Cardiac muscle cell (in vitro differentiated cells and primary cell): ENCODE data around the gene ADAM12. TPM values are rescaled to one million over a fixed set of nuclear protein-coding genes. Genes with fewer than 3 reads are reported as not detected.

Experiments
- DNase-seq, 2 donors: peaks; one replicate each; pipeline versions ENCODE4 v3.0.0 to v3.0.0-alpha.2; 2010 to 2017; ENCODE audit warnings: low read depth in 1 of 2, low spot score in 1 of 2
- H3K27ac ChIP-seq: fragments of 200-600 bp; sonication (generic); 2 replicates; pipeline ENCODE4 v1.5.1; 2016
- H3K27me3 ChIP-seq: fragments of 200-600 bp; sonication (generic); 2 replicates; pipeline ENCODE4 v1.6.0; 2016; ENCODE audit warnings: control low read depth
- H3K36me3 ChIP-seq: fragments of 200-600 bp; sonication (generic); 2 replicates; pipeline ENCODE4 v1.5.1; 2016; ENCODE audit warnings: control low read depth
- H3K4me1 ChIP-seq: fragments of 200-600 bp; sonication (generic); 2 replicates; pipeline ENCODE4 v1.8.1; 2017; ENCODE audit warnings: low read depth, mild to moderate bottlenecking, mixed run types
- H3K4me3 ChIP-seq: fragments of 200-600 bp; sonication (generic); 2 replicates; pipeline ENCODE4 v1.5.1; 2016; ENCODE audit warnings: mild to moderate bottlenecking
- H3K9me3 ChIP-seq: fragments of 200-600 bp; sonication (generic); 2 replicates; pipeline ENCODE4 v1.5.1; 2017; ENCODE audit warnings: low read depth, mild to moderate bottlenecking, control low read depth
- polyA plus RNA-seq: library from polyadenylated mRNA; unstranded; fragments of >200 nt; fragmentation: Nextera tagmentation; extraction: Ambion mirVana; gene quantifications from 2 replicates; pipeline ENCODE4 v1.2.1, GENCODE V29; 2016
- total RNA-seq: library from RNA; depleted of rRNA; stranded (reverse); fragments of >200 nt; gene quantifications from 2 replicates; pipeline ENCODE4 v1.2.3, GENCODE V29; 2016
- TF ChIP-seq, protein P1 (sequence below): IDR thresholded peaks from 2 replicates; pipeline ENCODE4 v1.5.1; 2012; ENCODE audit warnings: low read depth, mild to moderate bottlenecking, low read length

Gene ADAM12
- total and polyA plus RNA-seq, 2 experiments from 2014 or later = 0.18 to 1.1 TPM

DNA sequence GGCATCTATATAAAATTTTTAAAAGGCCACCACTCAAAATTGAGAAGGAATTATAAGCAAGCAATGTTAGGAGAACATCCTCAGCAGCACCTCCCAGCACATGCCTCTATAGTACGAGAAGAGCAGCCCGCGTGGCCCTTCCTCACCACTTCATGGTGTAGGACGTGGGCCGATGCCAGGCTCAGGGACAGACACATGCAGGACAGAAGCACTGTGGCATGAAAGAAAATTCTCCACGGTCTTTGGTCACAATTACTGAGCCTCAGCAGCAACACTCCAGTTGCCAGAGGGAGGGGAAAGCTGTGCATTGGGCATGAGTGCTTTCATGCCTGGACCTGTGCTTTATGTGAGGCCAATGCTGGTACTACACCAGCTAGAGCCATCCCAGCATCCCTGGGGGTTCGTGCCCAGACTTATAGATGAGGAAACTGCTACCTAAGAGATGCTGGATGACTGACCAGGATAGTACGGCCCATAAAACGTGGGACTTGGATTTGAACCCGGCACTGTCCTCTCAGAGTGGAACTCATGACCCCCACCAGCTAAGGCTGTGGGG lies 164.7 kb downstream of the ADAM12 start:
- no peaks in the 10 kb centered on the region for H3K9me3 ChIP-seq
- H3K27ac ChIP-seq = no peak overlapping the region
- H3K36me3 ChIP-seq = no peaks in the 10 kb centered on the region
- H3K4me1 ChIP-seq = no peaks in the 10 kb centered on the region
- no peaks in the 10 kb centered on the region for H3K27me3 ChIP-seq
- no peak overlapping the region for H3K4me3 ChIP-seq
- TF ChIP-seq, protein P1, sequence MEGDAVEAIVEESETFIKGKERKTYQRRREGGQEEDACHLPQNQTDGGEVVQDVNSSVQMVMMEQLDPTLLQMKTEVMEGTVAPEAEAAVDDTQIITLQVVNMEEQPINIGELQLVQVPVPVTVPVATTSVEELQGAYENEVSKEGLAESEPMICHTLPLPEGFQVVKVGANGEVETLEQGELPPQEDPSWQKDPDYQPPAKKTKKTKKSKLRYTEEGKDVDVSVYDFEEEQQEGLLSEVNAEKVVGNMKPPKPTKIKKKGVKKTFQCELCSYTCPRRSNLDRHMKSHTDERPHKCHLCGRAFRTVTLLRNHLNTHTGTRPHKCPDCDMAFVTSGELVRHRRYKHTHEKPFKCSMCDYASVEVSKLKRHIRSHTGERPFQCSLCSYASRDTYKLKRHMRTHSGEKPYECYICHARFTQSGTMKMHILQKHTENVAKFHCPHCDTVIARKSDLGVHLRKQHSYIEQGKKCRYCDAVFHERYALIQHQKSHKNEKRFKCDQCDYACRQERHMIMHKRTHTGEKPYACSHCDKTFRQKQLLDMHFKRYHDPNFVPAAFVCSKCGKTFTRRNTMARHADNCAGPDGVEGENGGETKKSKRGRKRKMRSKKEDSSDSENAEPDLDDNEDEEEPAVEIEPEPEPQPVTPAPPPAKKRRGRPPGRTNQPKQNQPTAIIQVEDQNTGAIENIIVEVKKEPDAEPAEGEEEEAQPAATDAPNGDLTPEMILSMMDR = no peak
- no peak for DNase-seq

DNA sequence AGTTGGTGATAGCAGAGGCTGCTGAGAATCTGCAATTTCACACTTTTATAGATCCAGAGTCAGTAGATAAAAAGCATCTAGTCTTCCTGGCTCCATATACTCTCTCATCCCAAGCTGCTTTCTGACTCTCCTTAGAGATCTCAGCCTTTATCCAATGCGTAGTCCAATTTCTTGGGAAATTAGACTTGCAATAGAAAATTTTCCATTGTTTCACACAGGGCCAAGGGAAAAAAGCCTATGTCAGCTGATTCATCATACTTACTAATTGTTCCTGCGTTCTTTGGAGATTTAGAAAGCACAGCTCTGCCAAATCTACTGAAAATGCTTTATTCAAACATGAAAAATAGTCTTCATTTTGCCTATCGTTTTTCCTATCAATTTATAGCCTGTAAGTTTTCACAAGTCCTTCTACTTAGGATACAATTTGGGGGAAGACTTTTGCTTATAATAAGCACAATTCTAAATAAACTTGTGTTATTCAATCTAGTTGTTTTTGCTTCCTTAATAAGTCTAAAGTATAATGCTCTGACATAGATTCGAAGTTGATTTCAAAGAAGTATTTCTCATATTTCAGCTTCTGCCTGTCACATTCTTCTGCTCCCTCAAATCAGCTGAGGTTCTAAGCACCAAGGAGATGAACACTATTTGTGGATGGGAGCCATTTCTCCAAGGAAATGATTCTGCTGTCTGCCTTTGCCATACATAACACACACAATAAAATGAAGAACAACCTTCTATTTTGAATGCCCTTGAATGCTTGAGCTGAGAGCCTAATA lies 165.4 kb downstream of the ADAM12 start:
- Histone ChIP-seq H3K4me1 (no peaks in the 10 kb centered on the region), H3K9me3 (no peaks in the 10 kb centered on the region), H3K27ac (no peak overlapping the region), H3K27me3 (no peaks in the 10 kb centered on the region), H3K36me3 (no peaks in the 10 kb centered on the region), H3K4me3 (no peak overlapping the region)
- peak in 1 of 2 donors; percentile 56 for DNase-seq
- TF ChIP-seq, protein P1 = no peak

DNA sequence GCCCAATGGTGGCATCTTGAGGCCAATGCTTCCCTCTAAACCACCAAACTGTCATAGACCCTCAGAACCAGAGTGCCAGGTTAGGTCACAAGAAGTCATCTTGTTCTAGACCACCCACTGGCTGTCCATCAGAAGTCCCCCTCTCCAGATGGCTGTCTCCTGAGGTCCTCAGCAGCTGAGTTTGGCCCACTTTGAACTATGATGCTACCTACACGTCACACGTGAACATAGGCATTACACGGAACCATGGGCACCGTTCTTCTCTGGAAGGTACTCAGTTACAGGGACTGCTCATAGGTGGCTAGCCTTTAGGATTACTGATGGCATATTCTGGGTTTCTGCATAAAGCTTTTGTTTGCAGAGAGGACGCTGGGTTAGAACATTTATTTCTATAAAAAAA lies 166.4 kb downstream of the ADAM12 start:
- Histone ChIP-seq H3K27ac (no peak overlapping the region), H3K27me3 (no peaks in the 10 kb centered on the region), H3K36me3 (no peaks in the 10 kb centered on the region), H3K4me1 (no peaks in the 10 kb centered on the region), H3K9me3 (no peaks in the 10 kb centered on the region), H3K4me3 (no peak overlapping the region)
- DNase-seq = no peak
- TF ChIP-seq, protein P1 = no peak

DNA sequence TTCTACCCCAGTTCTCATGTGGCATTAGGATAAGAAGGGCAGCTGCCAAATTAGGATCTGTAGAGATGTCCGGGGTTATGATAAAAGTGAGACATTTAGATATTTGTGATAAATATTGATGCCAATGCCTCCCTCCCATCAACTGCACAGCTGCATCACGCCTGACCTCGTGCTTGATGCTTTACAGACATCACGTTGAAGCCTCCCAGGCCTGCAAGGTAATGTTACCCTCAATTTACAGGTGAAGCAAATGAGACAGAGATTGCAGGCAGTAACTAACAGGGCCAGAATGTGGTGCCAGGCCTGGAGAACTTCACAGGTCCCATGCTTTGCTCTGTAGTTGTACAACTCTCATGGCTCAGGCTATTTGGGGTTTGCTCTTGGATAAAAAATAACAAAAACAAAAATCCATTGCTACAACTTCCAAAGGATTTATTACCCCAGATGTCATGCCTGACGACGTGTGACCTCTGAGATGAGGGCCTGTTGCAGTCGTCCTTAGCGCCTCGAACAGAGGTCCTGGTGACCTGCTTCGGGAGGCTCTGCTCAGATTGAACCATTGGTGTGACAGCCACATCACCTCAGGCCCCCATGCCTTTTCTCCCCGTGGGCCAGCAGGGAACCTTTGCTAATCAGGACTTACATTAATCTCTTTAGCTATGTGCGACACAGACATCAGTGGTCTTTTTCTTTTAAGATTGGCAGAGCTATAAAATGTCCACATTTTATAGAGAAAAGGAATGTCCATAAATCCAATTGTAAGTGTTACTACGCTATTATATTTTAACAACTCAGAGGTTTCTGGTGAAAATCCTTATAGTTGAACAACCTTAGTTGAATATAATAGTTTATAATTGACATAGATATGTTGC lies 169.3 kb downstream of the ADAM12 start:
- H3K4me1 ChIP-seq = no peaks in the 10 kb centered on the region
- DNase-seq = no peak
- H3K27me3 ChIP-seq = no peaks in the 10 kb centered on the region
- H3K36me3 ChIP-seq = no peaks in the 10 kb centered on the region
- no peak overlapping the region for H3K27ac ChIP-seq
- H3K9me3 ChIP-seq = no peaks in the 10 kb centered on the region
- TF ChIP-seq, protein P1 = no peak
- H3K4me3 ChIP-seq = no peak overlapping the region

DNA sequence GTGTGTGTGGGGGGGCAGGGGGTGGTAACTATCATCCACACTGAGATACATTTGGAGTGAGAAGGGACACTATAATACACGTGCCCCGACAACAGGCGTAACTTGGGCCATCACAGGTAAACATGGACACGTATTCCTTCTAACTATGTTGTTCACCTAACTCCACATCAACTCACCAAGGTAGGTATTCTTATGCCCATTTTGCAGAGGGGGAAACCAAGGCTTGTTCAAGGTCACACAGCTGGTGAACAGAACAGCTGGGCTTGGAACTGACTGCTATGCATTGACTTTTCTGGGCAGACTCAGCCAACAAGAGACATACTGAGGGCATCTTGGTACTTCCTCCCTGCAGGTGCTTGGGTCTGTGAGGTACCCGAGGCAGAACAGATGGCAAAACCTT lies 170.1 kb downstream of the ADAM12 start:
- no peaks in the 10 kb centered on the region for H3K36me3 ChIP-seq
- H3K9me3 ChIP-seq = no peaks in the 10 kb centered on the region
- H3K4me3 ChIP-seq = no peak overlapping the region
- no peak for DNase-seq
- TF ChIP-seq, protein P1 = no peak
- no peak overlapping the region for H3K27ac ChIP-seq
- H3K27me3 ChIP-seq = no peaks in the 10 kb centered on the region
- H3K4me1 ChIP-seq = no peaks in the 10 kb centered on the region
